GM19324 (cell line): ENCODE results near the gene HOXA9.

Experiments
- ATAC-seq: cut with Tn5 transposase; IDR thresholded peaks from one replicate; pipeline ENCODE4 v1.9.1; 2021; ENCODE audit warnings: mild to moderate bottlenecking, moderate library complexity; ENCODE audit not compliant: unreplicated experiment, low FRiP score

The HOXA9 gene

GRCh38 chr7:27130540-27131389 is 34.6 kb downstream of the HOXA9 start, which contains the start of gene HOXA4:
Gene HOXA4, minus strand, starts transcription at chr7:27130757. Its CDS starts 24 bp downstream, at chr7:27130733.
- ATAC-seq = no peak

GRCh38 chr7:27129729-27130539 is 35.4 kb downstream of the HOXA9 start:
- no peak for ATAC-seq

GRCh38 chr7:27128776-27129728 is 36.3 kb downstream of the HOXA9 start:
- no peak for ATAC-seq

- ATAC-seq = no peak
Observed at GRCh38 chr7:27128034-27128433, 37.3 kb downstream of the HOXA9 start.

GRCh38 chr7:27126596-27127327 is 38.6 kb downstream of the HOXA9 start:
- no peak for ATAC-seq

GRCh38 chr7:27125986-27126394 is 39.3 kb downstream of the HOXA9 start:
- no peak for ATAC-seq

- ATAC-seq = no peak
Observed at GRCh38 chr7:27124902-27125689, 40.2 kb downstream of the HOXA9 start.

GRCh38 chr7:27124096-27124901 is 41.0 kb downstream of the HOXA9 start:
- ATAC-seq = no peak

GRCh38 chr7:27123477-27124053 is 41.8 kb downstream of the HOXA9 start:
- ATAC-seq = no peak

GRCh38 chr7:27123007-27123476 is 42.3 kb downstream of the HOXA9 start:
- no peak for ATAC-seq

GRCh38 chr7:27122077-27122910 is 43.0 kb downstream of the HOXA9 start:
- no peak for ATAC-seq

- ATAC-seq = no peak
Observed at GRCh38 chr7:27121684-27122076, 43.7 kb downstream of the HOXA9 start.

GRCh38 chr7:27119412-27119911 is 45.9 kb downstream of the HOXA9 start:
- ATAC-seq = no peak

- ATAC-seq = no peak
Observed at GRCh38 chr7:27118580-27118979, 46.8 kb downstream of the HOXA9 start.

GRCh38 chr7:27117887-27118491 is 47.3 kb downstream of the HOXA9 start:
- ATAC-seq = no peak
